ENCODE results near the gene CECR2.

The CECR2 gene

DNA sequence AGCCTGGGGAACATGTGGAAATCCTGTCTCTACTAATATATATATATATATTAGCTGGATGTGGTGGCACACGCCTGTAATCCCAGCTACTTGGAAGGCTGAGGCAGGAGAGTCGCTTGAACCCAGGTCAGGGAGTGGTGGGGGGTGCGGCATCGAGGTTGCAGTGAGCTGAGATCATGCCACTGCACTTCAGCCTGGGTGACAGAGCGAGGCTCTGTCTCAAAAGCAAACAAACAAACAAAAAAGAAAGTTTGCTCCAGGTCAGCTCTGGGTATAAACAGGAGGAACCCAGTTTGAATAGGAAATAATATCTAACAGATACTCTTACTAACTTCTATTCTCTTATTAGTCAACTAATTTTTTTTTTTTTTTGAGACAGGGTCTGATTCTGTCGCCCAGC, 34.3 kb upstream of the CECR2 start:
- Histone ChIP-seq H3K27ac (ENCODE audit: low read length) (no peak overlapping the region), H3K4me2 (ENCODE audit: insufficient read depth, low read length) (no peak overlapping the region), H3K4me1 (ENCODE audit: insufficient read depth, low read length) (no peaks in the 10 kb centered on the region)

DNA sequence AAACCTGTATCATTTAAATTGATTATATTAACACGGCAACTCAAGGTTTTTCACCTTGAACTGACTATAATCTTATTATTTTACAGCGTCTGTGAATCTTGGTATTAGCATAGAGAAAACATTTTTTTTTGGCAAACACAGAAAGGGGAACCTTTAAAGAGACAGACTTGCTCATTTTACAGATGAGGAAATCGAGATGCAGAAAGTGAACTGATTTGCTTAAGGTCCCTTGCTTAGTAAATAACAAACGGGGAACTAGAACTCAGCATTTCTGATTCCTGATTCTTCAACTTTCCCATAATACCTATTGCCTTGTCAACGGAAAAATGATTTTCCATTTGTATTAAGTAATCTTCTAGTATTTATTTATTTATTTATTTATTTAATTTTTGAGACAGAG, 33.2 kb upstream of the CECR2 start:
- ATAC-seq (ENCODE audit: insufficient read depth, low read depth) (no peak), DNase-seq (no peak)
- H3K27me3 ChIP-seq (ENCODE audit: insufficient read depth, low read length, poor library complexity): peaks cover 5% of the 10 kb centered on the region
- H4K20me1 ChIP-seq (ENCODE audit: insufficient read depth, low read length): no peaks in the 10 kb centered on the region
- H3K36me3 ChIP-seq (ENCODE audit: insufficient read depth, low read length): no peaks in the 10 kb centered on the region
- no peaks in the 10 kb centered on the region for H3K4me1 ChIP-seq (ENCODE audit: insufficient read depth, low read length)
- H3K9me3 ChIP-seq (ENCODE audit: insufficient read depth, low read length, severe bottlenecking): no peaks in the 10 kb centered on the region
- no peak overlapping the region for H3K4me2 ChIP-seq (ENCODE audit: insufficient read depth, low read length)
- TF ChIP-seq CTCF (IDR thresholded peaks at IDR 0.05; ENCODE audit: borderline replicate concordance, extremely low read depth, low read length, poor library complexity, severe bottlenecking): no peak
- H3K27ac ChIP-seq (ENCODE audit: low read length): no peak overlapping the region
- H2AFZ ChIP-seq (ENCODE audit: low read depth, low read length): no peak overlapping the region
- no peaks in the 10 kb centered on the region for H3K79me2 ChIP-seq (ENCODE audit: insufficient read depth, low read length)
- H3K4me3 ChIP-seq (ENCODE audit: low read depth in 1 of 2, low read length in 2 of 2): no peak overlapping the region
- no peak overlapping the region for H3K9ac ChIP-seq (ENCODE audit: low read depth, low read length)

More for the DNA sequence above, 34.3 kb upstream of the CECR2 start:
- TF ChIP-seq EZH2 (IDR thresholded peaks at IDR 0.05; ENCODE audit: borderline replicate concordance, low read depth, low read length, severe bottlenecking) (no peak), CTCF (IDR thresholded peaks at IDR 0.05; ENCODE audit: borderline replicate concordance, extremely low read depth, low read length, poor library complexity, severe bottlenecking) (no peak)
- ATAC-seq (ENCODE audit: insufficient read depth, low read depth) (no peak), DNase-seq (no peak)
- Histone ChIP-seq H3K9me3 (ENCODE audit: insufficient read depth, low read length, severe bottlenecking) (no peaks in the 10 kb centered on the region), H3K36me3 (ENCODE audit: insufficient read depth, low read length) (no peaks in the 10 kb centered on the region), H3K4me3 (ENCODE audit: low read depth in 1 of 2, low read length in 2 of 2) (no peak overlapping the region), H3K79me2 (ENCODE audit: insufficient read depth, low read length) (no peaks in the 10 kb centered on the region), H2AFZ (ENCODE audit: low read depth, low read length) (no peak overlapping the region), H4K20me1 (ENCODE audit: insufficient read depth, low read length) (no peaks in the 10 kb centered on the region), H3K9ac (ENCODE audit: low read depth, low read length) (no peak overlapping the region), H3K27me3 (ENCODE audit: insufficient read depth, low read length, poor library complexity) (peaks cover 5% of the 10 kb centered on the region)

DNA sequence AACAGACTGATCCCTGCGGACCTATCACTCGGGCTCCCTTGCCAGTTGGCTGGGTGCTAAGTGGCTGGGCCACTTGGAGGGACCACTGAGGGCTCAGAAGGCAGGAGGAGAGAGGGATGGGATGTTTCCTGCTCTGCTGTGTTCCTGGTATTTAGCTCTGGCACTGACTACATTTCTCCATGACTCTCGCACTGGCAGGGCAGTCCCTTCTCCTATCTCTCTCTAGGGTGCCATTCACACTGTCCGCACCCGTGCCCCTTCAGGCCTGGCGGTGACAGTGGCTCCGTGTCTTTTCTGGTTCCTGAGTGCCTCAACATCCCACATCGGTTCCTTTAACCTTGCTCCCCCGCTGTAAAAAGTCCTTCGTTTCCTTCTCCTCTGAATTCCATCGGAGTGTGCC, 31.6 kb upstream of the CECR2 start:
- DNase-seq: no peak
- TF ChIP-seq EZH2 (IDR thresholded peaks at IDR 0.05; ENCODE audit: borderline replicate concordance, low read depth, low read length, severe bottlenecking) (no peak), CTCF (IDR thresholded peaks at IDR 0.05; ENCODE audit: borderline replicate concordance, extremely low read depth, low read length, poor library complexity, severe bottlenecking) (no peak)
- no peak overlapping the region for H2AFZ ChIP-seq (ENCODE audit: low read depth, low read length)
- no peak overlapping the region for H3K9ac ChIP-seq (ENCODE audit: low read depth, low read length)
- H3K36me3 ChIP-seq (ENCODE audit: insufficient read depth, low read length): no peaks in the 10 kb centered on the region
- H3K4me1 ChIP-seq (ENCODE audit: insufficient read depth, low read length): no peaks in the 10 kb centered on the region
- no peak overlapping the region for H3K4me2 ChIP-seq (ENCODE audit: insufficient read depth, low read length)
- H3K79me2 ChIP-seq (ENCODE audit: insufficient read depth, low read length): no peaks in the 10 kb centered on the region
- no peak overlapping the region for H3K27ac ChIP-seq (ENCODE audit: low read length)
- no peaks in the 10 kb centered on the region for H3K9me3 ChIP-seq (ENCODE audit: insufficient read depth, low read length, severe bottlenecking)
- ATAC-seq (ENCODE audit: insufficient read depth, low read depth): no peak
- peaks cover 5% of the 10 kb centered on the region for H3K27me3 ChIP-seq (ENCODE audit: insufficient read depth, low read length, poor library complexity)
- no peak overlapping the region for H3K4me3 ChIP-seq (ENCODE audit: low read depth in 1 of 2, low read length in 2 of 2)
- no peaks in the 10 kb centered on the region for H4K20me1 ChIP-seq (ENCODE audit: insufficient read depth, low read length)

- H3K4me1 ChIP-seq (ENCODE audit: insufficient read depth, low read length): no peaks in the 10 kb centered on the region
- peaks cover 5% of the 10 kb centered on the region for H3K27me3 ChIP-seq (ENCODE audit: insufficient read depth, low read length, poor library complexity)
- no peaks in the 10 kb centered on the region for H3K79me2 ChIP-seq (ENCODE audit: insufficient read depth, low read length)
- H3K9ac ChIP-seq (ENCODE audit: low read depth, low read length): no peak overlapping the region
- H3K4me2 ChIP-seq (ENCODE audit: insufficient read depth, low read length): no peak overlapping the region
- H4K20me1 ChIP-seq (ENCODE audit: insufficient read depth, low read length): no peaks in the 10 kb centered on the region
- DNase-seq (no peak), ATAC-seq (ENCODE audit: insufficient read depth, low read depth) (no peak)
- no peak overlapping the region for H3K4me3 ChIP-seq (ENCODE audit: low read depth in 1 of 2, low read length in 2 of 2)
- no peaks in the 10 kb centered on the region for H3K9me3 ChIP-seq (ENCODE audit: insufficient read depth, low read length, severe bottlenecking)
- H2AFZ ChIP-seq (ENCODE audit: low read depth, low read length): no peak overlapping the region
- H3K27ac ChIP-seq (ENCODE audit: low read length): no peak overlapping the region
- no peaks in the 10 kb centered on the region for H3K36me3 ChIP-seq (ENCODE audit: insufficient read depth, low read length)
- no peak for TF ChIP-seq EZH2 (IDR thresholded peaks at IDR 0.05; ENCODE audit: borderline replicate concordance, low read depth, low read length, severe bottlenecking)
- TF ChIP-seq CTCF (IDR thresholded peaks at IDR 0.05; ENCODE audit: borderline replicate concordance, extremely low read depth, low read length, poor library complexity, severe bottlenecking): no peak
Observed at GRCh38 chr22:17339095-17339693, 30.1 kb upstream of the CECR2 start.
